Right renal pelvis (tissue), 4 donors: ENCODE data around the gene PTPRG. TPM values are rescaled to one million over a fixed set of nuclear protein-coding genes. Genes with fewer than 3 reads are reported as not detected.

Experiments
- DNase-seq, 4 donors: peaks; one replicate each; pipeline ENCODE4 v3.0.0-alpha.2; 2013; ENCODE audit warnings: low read depth in 4 of 4, low spot score in 3 of 4, missing footprints in 1 of 4
- polyA plus RNA-seq, 4 donors: library from polyadenylated mRNA; unstranded; fragments of 120-200 nt; gene quantifications; one replicate each; pipeline ENCODE4 v1.2.1, GENCODE V29; 2013; ENCODE audit not compliant: insufficient read length in 4 of 4

Gene PTPRG
- polyA plus RNA-seq, 4 donors, result 76.3 to 93.4 (median 85.3) TPM

DNA sequence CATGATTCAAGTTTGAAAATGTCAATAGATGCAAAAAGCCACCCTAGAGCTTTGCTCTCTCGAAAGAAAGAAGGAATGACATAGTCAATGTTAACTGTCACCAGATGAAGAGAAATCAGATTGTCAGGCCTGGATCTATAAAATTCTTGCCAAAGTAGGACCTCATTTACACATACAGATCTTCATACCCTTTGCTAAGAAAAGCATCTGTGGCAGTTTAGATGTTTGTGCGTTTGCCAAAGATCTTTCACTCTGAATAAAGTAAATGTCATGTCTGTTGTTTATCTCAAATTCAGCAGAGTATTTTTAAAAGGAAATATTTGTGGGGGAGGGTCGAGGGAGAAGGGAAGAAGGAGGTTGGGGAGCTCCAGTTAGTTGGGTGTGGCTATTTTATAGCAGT is 692.6 kb downstream of the PTPRG start:
- DNase-seq, result no peak

DNA sequence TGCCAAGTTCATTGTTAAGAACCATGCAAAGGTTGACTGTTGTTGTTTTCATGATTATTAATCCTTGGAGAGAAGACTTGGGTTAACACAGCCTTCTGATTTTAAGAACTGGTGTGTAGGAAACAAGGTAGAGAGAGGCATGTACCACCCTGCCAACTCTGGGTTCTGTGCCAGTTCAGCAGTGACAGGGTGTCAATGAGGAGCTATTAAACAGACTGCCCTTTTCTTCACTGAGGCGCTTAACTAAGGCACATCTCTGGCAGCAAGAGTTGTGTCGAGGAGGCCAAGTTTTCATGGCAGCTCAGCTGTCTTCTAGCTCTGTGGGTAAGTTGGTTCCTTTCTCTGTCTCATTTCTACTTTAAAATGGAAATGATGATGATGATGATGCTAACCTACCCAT is 694.4 kb downstream of the PTPRG start:
- DNase-seq, result no peak

- no peak for DNase-seq
Measured at GRCh38 chr3:62259924-62260323, 698.6 kb downstream of the PTPRG start.

DNA sequence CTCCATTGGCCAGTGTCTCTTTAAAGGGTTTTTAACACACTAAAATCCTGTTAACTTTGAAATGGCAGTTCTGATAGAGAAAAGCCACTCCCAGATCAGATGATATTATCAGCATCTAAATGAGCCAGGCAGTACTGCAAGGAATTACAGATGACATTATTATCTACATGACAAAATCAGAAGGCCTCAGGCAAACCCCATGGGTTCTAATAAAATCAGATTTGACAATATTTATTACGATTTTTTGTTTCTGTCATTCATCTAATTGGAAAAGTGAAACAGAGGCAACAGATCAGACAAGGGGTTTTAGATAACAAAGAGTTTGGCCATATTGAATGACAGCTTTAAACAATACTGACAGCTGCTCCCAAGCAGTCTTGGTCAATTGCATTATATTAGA is 699.3 kb downstream of the PTPRG start:
- no peak for DNase-seq

GRCh38 chr3:62261121-62261520 is 699.8 kb downstream of the PTPRG start:
- no peak for DNase-seq

DNA sequence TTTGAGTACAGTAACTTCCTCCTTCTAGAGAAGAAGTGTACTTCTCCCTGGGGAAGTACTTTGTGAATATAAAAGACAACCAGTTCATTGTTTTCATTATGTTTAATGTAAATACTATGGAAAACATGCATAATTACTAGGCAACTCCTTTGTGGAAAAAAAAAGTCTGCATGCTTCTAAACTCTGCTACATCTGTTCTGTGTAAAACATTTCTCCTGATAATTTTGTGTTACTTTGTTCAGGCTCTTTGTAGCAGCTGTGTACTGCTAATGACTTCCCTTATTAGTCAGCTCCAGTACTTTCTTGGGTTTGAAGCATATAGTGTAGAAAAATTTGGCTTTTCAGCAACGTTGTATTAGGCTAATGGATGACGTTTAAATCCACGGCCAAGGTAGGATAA is 700.4 kb downstream of the PTPRG start:
- no peak for DNase-seq

- no peak for DNase-seq
Measured at GRCh38 chr3:62265528-62265927, 704.2 kb downstream of the PTPRG start.

DNA sequence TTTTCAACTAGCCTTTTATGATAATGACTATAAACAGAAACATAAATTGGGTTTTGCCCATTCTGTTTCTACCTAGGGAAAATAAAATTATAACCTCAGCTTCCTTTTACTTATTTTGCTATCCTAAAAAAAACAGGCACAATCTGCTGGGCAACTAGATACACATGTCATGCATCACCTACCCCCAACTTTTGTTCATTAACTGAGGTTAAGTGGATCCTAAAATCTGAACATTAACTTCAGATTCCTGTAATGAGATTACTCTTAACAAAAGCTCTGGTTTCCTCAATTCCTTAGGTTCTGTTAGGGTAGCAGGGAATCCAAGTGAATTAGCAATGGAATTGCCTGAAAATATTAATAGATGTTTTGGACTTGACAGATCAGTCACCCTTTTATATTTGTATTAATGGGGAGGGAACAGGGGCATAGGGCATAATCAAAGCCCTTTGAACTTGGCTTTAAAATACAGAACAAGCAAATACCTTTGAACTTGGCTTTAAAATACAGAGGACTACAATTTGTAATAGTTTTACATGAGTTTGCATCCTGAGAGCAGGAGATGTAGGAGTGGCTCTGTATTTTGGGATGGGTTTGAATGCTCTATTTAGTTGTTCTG is 705.4 kb downstream of the PTPRG start:
- no peak for DNase-seq

GRCh38 chr3:62276658-62277180 is 715.3 kb downstream of the PTPRG start:
- no peak for DNase-seq

DNA sequence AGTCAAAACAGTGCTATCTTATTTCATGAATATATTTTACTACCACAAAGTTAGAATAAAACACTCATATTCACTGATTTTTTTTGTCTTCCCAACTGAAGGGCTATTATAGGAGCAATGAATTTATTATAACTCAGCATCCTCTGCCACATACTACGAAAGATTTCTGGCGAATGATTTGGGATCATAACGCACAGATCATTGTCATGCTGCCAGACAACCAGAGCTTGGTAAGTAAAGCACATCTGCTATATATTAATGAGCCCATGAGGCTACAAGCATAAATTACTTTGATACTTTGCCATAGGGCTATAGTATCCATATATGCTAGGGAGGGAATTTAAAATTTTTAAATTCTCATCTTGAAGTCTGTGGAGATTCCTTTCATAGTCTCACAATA is 716.1 kb downstream of the PTPRG start:
- no peak for DNase-seq

DNA sequence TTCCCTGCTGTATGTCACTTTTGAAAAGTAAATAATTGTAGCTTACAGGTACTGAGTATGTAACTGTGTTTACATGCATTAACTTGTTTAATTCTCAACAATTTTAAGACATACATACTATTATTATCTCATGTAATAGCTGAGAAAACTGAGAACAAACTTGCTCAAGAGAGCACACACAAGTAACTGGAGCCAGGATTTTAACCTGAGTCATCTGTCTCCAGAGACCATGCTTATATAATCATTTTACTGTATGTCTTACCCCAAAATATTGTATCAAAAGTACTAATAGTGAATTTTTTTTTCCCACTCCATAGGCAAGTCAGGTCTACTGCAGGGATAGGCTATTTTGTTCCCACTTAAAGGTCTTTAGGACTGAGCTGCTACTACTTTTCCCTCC is 716.6 kb downstream of the PTPRG start:
- no peak for DNase-seq

DNA sequence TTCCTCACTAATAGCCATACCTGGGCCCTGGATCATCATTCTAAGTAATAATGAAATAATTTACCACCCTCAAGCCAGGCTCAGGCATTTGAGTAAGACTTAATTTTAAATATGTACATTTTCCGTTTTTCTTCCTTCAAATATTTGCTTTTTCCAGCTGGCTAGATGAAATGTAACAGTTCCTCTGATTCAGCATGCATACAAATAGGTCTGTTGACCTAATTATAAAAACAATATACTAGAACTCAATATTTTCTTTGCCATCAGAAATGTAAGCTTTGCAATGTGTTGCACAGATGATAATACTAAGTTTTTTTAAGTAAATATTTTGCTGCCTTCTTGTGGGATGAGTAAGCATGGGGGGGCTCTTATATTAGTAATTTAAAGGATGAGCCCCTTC is 720.4 kb downstream of the PTPRG start:
- no peak for DNase-seq

- DNase-seq, result no peak
Measured at GRCh38 chr3:62284442-62284841, 723.1 kb downstream of the PTPRG start.

- no peak for DNase-seq
Measured at GRCh38 chr3:62287392-62287927, 726.1 kb downstream of the PTPRG start.

DNA sequence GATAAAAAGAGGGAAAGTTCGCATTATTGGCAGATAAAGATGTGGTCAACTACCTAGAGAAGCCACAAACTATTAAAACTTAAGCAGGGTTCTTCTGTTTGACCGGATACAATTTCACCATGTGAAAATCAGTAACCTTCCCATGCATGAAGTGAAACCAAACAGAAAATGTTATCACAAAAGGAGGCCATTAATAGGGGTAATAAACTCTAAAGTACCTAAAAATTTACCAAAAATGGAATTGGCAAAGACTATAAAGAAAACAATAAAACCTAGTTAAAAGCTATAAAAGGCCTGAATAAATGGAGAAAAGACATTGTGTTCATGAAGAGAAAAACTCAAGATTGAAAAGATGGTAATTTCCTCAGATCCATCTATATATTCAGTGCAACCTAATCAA is 728.6 kb downstream of the PTPRG start:
- DNase-seq, result no peak

DNA sequence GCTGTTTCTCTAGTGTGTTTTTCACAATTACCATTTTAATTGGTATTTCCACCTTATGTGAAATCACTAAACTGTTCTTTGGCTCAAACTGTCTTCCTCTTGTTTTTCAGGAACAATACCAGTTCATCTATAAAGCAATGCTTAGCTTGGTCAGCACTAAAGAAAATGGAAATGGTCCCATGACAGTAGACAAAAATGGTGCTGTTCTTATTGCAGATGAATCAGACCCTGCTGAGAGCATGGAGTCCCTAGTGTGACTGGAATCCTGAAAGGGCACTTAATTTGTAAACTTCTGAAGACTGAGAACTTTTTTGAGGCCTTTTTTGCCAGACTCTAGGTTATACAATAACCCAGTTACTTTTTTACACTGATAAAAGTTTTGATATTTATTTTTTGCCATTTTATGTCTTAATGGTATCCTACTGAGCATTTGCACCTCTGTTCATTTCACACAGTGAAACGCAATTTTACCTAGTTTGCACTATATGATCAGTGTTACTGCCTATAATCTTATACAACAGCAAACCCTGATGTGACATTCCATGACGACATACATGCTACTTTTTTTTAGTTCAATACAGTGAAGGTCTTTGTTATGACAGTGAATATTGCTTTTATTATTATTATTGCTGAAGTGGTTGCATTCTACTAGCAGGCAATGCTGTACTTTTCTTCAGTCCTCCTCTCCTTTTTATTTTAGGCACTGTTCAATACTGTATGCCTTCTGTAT is 731.8 kb downstream of the PTPRG start:
- DNase-seq, result no peak

- DNase-seq, result no peak
Measured at GRCh38 chr3:62295571-62295970, 734.2 kb downstream of the PTPRG start.

DNA sequence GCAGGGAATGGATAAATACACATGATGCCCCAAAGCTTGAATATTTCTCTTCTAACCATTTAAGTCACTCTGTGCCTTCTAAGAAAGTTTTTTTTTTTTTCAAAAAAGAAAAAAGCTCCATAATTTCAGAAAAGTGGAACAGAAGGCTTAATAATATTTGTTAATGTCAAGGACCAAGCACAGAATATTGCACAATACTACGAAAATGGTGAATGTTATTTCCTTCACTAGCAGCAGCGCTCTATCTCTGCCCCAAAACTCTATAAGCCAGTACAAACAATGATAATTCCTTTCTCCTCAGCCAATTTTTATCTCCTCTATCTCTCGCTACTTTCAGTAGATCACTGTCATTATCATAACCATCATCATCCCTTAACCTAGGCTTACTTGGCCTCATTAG is 739.2 kb downstream of the PTPRG start:
- no peak for DNase-seq

DNA sequence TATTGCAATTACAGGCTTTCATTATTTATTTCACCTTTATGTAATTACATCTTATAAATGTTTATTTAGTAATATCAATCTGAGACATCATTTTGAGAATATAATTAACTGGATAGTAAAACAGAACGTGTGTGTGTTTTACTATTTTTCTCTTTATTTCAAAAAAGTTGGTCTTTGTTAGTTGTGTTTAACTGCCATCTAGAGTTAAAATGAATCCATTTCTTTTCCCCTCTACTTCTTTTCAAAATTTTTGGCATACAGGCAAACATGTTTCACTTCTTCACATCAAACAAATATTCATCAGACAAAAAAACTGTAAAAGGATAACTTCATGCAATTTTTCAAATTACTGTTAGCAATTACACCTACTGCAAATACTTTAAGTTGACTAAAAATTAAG is 750.8 kb downstream of the PTPRG start:
- no peak for DNase-seq

GRCh38 chr3:62316525-62316924 is 755.2 kb downstream of the PTPRG start:
- no peak for DNase-seq

DNA sequence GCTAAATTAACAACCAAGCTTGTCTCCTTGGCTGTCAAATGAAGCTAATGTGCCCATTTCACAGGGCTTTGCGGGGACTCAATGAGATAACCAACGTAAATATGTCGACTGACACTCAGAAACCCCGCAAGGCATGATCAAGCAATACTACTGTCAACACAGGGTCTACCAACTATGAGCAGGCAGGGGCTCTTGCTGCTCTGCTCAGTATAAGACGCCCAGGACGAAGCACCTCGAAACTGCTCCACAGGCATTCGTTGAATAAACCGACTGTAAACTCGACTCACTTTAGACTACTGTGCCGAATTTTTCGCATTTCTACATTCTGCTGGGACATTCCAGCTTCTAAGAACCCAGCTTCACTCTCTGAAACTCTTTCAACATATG is 757.0 kb downstream of the PTPRG start:
- peak in 1 of 4 donors; percentile 3 for DNase-seq
